HL-60/S4 (cell line): Measurements from ENCODE around the gene CNTNAP2.

Experiments used
- in situ Hi-C: fragments of 300-500 bp; cut with MboI; formaldehyde crosslinking; loops from 2 replicates; pipeline ENCODE4 v1.14.3; 2022; ENCODE audit warnings: low sequenced_read_pairs

CNTNAP2 gene

GRCh38 chr7:147861945-147862344 is 1745.3 kb downstream of the CNTNAP2 start:
- in situ Hi-C loops, result no loop called here

- in situ Hi-C loops, result no loop called here
These were observed 1752.9 kb downstream of the CNTNAP2 start for GRCh38 chr7:147869456-147869855.

- in situ Hi-C loops, result no loop called here
These were observed 1762.5 kb downstream of the CNTNAP2 start for GRCh38 chr7:147878912-147879661.

DNA sequence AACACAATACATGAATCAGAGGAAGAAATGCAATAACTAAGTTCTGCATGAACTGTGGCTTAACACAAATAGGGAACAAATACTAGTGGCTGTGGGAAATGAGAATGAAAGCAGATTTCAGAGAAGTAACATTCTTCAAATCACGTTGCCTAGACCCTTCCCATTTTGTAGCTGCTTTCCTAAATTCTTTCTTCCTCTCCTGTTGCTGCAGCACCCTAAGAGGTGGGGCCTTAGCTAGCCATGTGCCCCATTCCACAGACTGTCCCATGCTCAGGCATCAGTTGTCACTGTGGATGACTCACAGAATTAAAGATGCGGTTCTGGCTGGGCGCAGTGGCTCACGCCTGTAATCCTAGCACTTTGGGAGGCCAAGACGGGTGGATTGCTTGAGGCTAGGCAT is 1769.3 kb downstream of the CNTNAP2 start:
- in situ Hi-C loops, result no loop called here

DNA sequence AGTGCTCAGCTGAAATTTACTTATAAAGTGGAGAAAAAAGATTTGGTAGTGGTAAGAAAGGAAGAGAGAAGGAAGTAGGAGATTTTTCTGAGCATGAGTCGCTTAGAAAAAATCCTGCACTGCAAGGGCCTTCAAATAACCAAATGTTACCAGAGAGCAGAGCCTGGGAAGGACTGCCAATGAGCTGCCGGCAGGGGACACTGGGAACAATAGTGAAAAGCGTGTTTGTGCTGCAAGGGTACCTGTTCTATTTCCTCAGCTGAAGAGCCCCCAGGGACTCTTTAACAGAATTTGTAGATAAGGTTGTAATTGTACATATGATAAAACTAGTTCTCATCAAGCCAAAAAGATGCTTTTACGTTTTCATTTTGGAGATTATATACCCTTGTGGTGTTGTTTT is 1777.7 kb downstream of the CNTNAP2 start:
- in situ Hi-C loops, result no loop called here

DNA sequence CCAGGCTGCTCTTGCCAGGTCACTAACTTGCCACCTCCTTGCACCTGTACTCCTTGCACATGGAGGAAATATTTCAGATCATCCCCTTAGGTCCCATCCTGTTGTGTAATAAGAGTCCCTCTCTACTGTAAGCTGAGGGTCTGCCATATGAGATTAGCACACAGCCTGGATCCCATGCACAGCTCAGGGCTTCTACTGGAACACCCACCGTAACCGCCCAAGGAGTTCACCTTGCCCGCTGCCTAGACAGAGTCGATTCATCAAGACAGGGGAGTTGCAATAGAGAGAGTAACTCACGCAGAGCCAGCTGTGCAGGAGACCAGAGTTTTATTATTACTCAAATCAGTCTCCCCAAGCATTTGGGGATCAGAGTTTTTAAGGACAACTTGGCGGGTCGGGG is 1779.5 kb downstream of the CNTNAP2 start:
- in situ Hi-C loops, result no loop called here

- in situ Hi-C loops, result no loop called here
These were observed 1787.1 kb downstream of the CNTNAP2 start for GRCh38 chr7:147903536-147904218.

DNA sequence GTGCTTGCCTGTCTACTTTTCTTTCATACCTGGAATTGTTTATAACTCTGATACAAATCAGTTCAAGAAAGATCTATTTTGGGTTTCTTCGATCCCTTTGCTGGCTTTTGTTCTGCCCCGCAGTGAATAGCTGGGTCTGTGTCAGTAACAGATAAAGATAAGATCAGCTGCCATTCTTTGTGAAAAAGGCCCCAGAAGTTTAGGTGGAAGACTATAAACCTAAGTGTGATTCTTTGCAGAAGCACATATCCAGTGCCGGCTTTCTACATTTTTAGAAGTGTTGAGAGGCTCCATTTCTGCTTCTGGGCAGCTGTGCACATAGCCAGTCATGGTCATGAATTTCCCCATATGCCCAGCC is 1787.6 kb downstream of the CNTNAP2 start:
- in situ Hi-C loops, result no loop called here

GRCh38 chr7:147909431-147910148 is 1793.0 kb downstream of the CNTNAP2 start:
- in situ Hi-C loops, result no loop called here

- in situ Hi-C loops, result no loop called here
These were observed 1794.6 kb downstream of the CNTNAP2 start for GRCh38 chr7:147911201-147911601.

DNA sequence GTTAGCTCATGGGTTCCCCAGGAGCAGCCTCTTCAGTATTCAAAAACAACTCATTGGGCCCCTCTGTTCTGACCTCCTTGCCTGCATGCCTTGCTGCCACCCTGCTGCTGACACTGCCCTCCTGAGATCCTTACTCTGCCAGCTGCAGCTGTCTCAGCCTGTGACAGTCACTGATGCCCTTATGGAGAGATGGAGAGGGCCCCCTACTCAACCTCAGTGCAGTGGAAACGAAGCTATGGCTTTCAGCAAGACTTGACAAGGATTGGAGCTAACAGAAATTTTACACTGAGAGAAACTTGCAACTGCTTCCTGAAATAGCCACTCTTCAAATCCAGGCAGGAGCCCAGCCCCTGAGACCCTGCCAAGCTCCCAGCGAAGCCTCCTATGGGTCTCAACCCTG is 1795.7 kb downstream of the CNTNAP2 start:
- in situ Hi-C loops, result no loop called here

DNA sequence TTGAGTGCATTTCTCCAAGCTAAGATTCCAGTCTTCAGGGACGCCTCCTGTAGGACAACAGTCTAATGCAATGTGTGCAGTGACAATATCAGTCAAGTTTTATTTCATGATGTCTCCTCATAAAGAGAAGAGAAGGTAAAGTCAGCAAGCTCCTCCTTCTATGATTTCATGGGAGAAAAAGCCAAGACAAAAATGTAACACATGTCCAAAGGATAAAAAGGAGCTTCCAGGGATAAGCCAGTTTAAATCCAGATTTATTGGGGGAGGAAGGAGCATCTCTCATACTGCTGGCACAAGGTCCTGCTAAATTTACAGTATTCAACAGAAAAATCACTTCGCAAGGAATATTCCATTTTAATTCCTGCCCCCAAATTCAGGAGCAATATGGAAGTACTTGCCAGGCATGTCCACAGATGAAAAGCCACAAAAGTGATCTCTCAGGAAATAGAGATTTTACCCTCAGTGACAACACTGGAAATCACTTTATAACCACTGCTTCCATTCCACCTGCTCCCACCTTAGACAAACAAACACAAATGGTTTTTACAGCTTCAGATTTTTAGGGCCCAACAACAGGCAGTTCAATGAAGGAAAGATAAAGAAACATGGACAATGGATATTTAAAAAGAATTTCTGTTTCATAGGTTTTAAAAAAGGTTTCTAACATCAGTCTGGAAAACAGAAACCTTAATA is 1796.5 kb downstream of the CNTNAP2 start:
- in situ Hi-C loops, result no loop called here

DNA sequence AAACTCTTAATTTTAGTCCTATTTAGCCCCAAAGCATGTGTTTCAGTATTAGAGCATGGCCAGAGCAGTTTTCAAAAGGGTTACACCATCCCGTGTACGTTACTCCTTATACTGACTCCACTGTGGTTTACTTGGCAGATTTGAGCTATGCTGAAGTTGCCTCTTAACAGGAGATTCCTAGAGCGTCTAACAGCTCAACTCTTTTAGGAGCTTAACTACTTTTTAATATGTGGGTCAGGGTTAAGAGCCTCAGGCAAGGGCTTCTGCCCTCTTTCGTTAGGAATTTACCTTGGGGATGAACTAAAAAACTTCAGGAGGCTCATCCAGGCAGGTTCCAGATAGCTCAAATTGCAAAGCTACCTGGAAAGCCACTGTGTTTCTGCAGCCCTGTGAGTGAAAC is 1799.2 kb downstream of the CNTNAP2 start:
- in situ Hi-C loops, result no loop called here

GRCh38 chr7:147916573-147916972 is 1800.0 kb downstream of the CNTNAP2 start:
- in situ Hi-C loops, result no loop called here

DNA sequence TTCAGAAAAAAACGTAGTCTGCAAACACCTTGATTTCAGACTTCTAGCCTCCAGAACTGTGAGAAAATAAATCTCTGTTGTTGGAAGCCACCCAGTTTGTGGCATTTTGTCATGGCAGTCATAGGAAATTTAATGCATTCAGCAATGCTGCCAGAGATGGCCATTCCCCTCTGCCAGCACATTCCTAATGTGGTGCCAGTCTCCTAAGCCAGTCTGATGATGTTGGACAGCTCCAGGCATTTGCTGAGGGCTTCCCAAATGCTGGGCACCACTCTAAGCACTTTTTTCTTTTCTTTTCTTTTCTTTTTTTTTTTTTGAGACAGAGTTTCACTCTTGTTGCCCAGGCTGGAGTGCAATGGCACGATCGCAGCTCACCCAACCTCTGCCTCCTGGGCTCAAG is 1807.2 kb downstream of the CNTNAP2 start:
- in situ Hi-C loops, result no loop called here

GRCh38 chr7:147937428-147937827 is 1820.8 kb downstream of the CNTNAP2 start:
- in situ Hi-C loops, result no loop called here

DNA sequence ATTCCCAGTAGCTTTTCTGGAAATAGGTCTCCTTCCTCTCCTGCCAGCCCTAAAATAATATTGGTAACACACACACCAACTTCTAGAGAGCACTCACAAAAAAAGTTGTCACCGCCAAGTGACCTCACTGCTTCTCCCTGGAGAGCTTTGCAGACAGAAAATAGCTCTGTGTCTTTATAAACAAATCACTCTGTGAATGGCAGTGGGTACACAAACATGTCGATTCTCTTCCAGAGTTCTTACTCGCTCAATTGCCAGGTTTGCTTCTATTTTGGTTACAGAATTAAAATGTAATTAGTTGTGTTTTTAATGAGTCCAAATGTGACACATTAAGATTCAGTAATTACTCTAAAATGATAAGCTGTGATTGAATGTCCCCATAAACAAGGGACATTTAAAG is 1824.8 kb downstream of the CNTNAP2 start:
- in situ Hi-C loops, result no loop called here

- in situ Hi-C loops, result no loop called here
These were observed 1827.7 kb downstream of the CNTNAP2 start for GRCh38 chr7:147944321-147944720.

GRCh38 chr7:147952918-147953317 is 1836.3 kb downstream of the CNTNAP2 start:
- in situ Hi-C loops, result no loop called here

DNA sequence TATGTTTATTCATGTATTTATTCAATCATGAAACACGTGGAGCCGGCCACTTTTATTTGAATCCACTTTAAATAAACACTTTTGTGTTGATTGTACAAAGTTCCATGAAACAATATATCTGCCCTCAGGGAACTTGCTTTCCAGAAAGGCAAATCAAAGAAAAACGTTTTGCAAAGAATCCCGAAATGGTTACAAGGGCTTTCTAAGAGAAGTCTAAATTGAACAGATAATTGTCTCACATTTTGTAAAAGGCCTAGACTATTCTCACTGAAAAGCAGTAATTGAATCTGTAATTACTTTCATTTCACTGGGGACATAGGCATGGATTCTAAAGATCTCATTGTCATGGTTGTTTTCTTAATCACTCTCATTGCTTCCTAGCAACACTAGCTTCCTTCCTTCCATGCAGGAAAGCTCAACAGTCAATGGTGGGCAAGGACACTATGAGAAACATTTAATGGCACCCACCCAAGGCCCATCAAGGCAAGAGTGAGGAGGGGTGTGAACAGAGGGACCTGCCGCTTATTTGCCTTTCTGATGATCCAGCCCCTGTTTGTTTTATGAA is 1851.5 kb downstream of the CNTNAP2 start:
- in situ Hi-C loops, result no loop called here

GRCh38 chr7:147971606-147972110 is 1855.1 kb downstream of the CNTNAP2 start:
- in situ Hi-C loops, result no loop called here
